HG03108 (cell line): ENCODE results near the gene EXD3.

Experiments used
- ATAC-seq: cut with Tn5 transposase; IDR thresholded peaks from one replicate; pipeline ENCODE4 v1.9.1; 2021; ENCODE audit warnings: moderate library complexity; ENCODE audit not compliant: unreplicated experiment

The EXD3 gene

GRCh38 chr9:137449081-137449844 is 26.3 kb upstream of the EXD3 start:
- ATAC-seq = no peak

- ATAC-seq = no peak
Measured at GRCh38 chr9:137448602-137448962, 25.6 kb upstream of the EXD3 start.

DNA sequence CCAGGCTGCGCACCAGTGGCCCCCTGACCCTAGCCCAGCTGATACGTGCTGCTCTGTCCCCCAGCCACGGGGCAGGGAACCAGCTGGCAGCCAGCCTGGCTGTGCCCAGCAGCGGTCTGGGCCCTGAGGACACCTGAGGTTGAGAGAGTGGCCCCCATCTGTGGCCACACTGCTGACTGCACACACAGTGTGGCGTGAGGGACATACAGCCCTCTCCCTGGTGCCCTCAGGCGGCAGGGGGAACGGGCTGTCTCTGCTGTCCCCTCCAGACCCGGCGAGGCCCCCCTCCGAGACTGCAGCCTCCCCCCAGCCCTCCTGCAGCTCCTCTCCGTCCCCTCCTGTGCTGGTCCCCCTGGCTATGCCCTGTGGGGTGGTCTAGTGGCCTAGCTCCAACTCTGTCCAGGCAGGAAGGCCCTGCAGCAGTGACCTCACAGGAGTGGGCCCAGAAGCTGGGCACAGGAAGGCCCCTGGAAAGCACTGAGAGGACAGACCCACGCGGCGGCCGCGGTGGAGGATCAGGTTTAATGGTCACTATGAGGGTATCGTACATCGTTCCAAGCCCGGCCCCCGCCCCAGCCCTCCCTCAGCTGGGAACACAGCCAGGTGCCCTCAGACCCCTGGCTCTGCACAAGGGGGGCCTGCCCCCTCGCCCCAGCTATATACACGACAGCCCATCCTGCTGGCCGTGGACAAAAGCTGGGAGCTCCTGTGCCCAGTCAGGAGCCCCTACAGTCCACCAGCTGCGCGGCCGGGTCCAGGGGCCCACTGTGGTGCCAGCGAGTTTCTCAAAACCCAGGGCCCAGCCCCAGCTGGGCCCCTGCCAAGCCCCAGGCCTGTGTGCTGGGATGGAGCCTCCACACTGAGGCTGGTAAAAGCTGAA is 25.0 kb upstream of the EXD3 start:
- ATAC-seq = no peak

- no peak for ATAC-seq
Measured at GRCh38 chr9:137446851-137447471, 24.0 kb upstream of the EXD3 start.

DNA sequence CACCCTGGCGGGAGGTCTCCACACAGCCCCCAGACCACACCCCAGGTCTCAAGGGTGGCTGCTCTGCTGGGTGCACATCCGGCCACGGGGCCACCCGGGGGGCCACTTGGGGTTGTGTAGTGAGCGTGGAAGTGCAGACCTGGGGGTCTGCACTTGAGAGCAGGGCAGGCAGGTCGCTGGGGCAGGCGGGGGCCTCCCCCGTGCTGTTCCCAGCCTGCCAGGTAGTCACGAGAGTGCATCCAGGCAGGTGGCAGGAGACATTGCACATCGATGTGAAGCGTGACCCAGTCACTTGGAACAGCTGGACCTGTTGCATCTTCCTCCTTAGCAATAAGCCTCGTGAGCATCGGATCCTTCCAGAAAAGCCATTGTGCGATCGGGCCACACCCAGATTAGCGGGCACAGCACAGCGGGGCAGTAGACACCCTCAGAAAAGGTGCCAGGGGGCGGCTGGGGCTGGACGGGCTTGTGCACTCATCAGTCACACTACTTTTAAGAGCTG is 23.0 kb upstream of the EXD3 start:
- ATAC-seq = no peak

DNA sequence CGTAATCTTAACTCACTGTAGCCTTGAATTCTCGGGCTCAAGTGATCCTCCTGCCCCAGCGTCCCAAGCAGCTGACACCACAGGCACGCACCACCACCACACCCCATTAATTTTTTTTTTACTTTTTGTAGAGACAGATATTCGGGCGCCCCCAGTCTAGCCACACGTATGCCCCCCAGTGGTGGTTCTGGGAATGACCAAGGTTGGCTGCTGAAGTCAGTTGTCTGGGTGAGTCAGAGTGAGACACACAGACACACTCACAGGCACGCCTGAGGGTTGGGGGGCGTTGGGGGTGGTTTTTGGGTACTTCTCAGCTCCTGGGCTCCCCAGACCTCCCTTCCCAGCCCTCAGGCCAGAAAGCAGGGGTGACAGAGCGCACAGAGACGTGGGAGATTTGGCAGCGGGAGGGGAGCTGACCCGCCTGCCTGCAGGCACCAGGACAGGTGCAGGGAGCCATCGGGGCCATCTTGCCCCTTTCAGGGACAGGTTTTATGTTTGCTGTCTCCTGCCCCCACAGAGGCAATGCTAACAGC is 22.4 kb upstream of the EXD3 start:
- ATAC-seq = no peak

GRCh38 chr9:137444106-137444790 is 21.3 kb upstream of the EXD3 start:
- no peak for ATAC-seq

- ATAC-seq = no peak
Measured at GRCh38 chr9:137441935-137442321, 19.0 kb upstream of the EXD3 start.

DNA sequence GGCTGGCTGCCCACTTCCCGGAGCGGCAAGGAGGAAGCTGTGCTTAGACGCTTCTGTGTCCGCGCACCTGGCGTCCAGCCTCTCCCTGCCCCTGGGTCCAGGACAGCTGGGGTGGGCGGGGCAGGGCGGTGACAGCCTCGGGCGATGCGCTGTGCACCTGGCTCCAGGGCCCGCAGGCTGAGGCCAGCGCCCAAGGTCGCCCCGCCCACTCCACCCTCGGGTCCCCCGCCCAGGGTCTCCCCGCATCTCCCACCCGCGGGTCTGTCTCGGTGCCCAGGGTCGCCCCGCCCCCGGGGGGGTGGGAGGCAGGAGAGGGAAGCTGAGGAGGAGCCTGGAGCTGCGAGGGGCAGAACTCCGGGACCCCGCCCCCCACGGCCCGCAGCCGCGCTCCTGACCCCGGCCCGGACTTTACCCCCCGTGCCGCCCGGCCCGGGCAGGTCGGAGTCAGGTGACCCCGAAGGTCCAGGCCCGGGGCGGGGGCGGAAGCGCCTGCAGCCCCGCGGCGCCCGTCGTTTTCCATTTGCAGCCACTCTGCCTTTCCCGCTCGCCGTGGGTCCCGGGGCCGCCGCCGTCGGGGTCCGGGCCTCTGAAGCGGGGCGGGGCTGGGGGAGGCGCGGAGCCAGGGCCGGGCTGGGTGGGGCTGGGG is 18.4 kb upstream of the EXD3 start, which contains the start of gene ENTPD8:
ENTPD8 (minus strand) TSS at position 69 of the 646 bp plus-strand sequence. CDS start 3,072 bp downstream, outside the sequence.
- no peak for ATAC-seq

- no peak for ATAC-seq
Measured at GRCh38 chr9:137439158-137439714, 16.3 kb upstream of the EXD3 start.

DNA sequence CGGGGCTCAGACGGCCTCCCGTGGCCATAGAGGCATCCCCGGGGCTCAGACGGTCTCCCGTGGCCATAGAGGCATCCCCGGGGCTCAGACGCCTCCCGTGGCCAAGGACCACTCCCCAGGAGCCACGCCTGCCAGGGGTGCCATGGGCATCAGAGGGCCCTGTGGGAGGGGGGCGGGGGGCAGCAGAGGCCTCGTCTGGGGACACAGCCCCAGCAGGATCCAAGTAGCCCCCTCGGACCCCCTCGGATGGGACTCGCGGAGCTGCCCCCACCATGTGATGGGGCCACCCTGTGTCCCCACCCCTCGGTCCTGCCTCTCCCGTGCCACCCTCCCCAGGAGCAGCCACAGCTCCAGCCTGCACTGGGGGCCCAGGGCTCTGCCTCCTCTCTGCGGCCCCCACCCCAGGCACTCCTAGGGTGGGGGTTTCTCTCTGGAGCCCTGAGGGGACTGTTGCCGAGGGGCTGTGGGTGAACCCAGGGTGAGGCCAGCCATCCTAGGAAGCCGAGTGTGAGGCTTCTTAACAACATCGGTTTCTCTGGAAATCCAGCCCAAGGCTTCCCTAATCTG is 15.7 kb upstream of the EXD3 start:
- no peak for ATAC-seq

GRCh38 chr9:137437691-137438590 is 15.0 kb upstream of the EXD3 start:
- ATAC-seq = no peak

- ATAC-seq = no peak
Measured at GRCh38 chr9:137436761-137437600, 14.0 kb upstream of the EXD3 start.

DNA sequence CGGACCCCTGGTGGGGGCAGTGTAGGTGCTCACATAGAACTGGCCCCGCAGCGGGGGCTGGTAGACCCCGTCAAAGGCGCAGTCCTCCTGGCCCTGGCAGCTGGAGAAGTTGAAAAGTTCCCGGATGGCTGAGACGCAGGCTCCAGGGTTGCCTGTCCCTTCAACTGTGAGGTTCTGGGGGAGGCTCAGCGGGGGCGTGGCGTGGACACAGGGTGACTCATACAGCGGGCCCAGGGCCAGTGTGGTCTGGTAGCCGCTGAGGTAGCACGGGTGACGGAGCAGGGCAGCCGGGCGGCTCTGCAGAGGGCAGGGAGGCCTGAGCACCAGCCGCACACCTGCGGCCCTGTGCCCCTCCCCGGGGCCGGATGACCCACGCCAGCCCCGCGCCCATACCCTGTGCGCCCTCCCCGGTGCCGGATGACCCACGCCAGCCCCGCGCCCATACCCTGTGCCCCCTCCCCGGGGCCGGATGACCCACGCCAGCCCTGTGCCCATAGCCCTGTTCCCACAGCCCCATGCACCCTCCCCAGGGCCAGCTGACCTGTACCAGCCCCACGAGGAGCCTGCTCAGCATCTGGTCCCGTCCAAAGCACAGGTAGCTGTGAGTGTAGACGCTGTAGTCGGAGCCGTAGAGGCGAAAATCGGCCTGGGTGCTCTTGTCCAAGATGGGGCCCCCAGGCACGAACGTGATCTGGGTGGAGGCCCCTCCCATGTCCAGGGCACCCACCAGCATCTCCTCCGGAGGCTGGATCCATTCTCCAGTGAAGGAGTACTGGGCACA is 13.2 kb upstream of the EXD3 start:
- no peak for ATAC-seq

GRCh38 chr9:137435381-137435891 is 12.5 kb upstream of the EXD3 start:
- ATAC-seq = no peak

- no peak for ATAC-seq
Measured at GRCh38 chr9:137434498-137435380, 11.8 kb upstream of the EXD3 start.
